HG02943 (cell line): Measurements from ENCODE around the gene UGT1A8.
"Not testable (repeated sequence)": the region's sequence is repeated elsewhere in the genome, so short reads cannot be mapped to it uniquely, and the experiment has no call there.

Source experiments
- ATAC-seq: cut with Tn5 transposase; IDR thresholded peaks from one replicate; pipeline ENCODE4 v1.9.1; 2021; ENCODE audit warnings: mild to moderate bottlenecking, low read depth, moderate library complexity; ENCODE audit not compliant: unreplicated experiment

Gene UGT1A8

GRCh38 chr2:233711312-233712008, 94.0 kb downstream of the UGT1A8 start:
- no peak for ATAC-seq

- no peak for ATAC-seq
Observed at GRCh38 chr2:233712611-233713261, 95.3 kb downstream of the UGT1A8 start, which contains the start of gene UGT1A5. TSS of gene UGT1A5 (plus strand) at chr2:233712907. CDS start at chr2:233712992, 85 bp downstream.

GRCh38 chr2:233713262-233713615, 95.8 kb downstream of the UGT1A8 start:
- ATAC-seq: no peak

DNA sequence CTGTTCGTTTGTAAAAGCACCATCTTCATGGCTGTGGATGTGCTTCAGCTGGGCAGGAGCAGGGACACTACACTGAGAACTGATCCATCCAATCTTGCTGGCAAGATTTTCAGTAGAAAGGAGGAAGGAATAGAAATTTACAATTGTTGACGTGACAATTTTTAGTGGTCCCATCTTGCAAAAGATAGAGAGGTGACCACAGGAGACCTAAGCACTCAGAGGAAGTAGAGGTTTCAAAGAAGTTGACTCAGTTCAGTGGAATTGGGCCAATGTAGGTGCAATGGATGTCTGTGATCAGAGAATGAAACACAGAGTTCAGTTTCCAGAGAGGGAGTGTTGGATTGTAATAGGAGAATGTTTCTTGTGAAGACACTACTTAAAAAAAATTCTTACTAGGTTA, 96.7 kb downstream of the UGT1A8 start:
- no peak for ATAC-seq

- no peak for ATAC-seq
Observed at GRCh38 chr2:233718552-233718951, 101.1 kb downstream of the UGT1A8 start, which contains the start of gene UGT1A4. TSS of gene UGT1A4 (plus strand) at chr2:233718736. CDS start at chr2:233718821, 85 bp downstream.

DNA sequence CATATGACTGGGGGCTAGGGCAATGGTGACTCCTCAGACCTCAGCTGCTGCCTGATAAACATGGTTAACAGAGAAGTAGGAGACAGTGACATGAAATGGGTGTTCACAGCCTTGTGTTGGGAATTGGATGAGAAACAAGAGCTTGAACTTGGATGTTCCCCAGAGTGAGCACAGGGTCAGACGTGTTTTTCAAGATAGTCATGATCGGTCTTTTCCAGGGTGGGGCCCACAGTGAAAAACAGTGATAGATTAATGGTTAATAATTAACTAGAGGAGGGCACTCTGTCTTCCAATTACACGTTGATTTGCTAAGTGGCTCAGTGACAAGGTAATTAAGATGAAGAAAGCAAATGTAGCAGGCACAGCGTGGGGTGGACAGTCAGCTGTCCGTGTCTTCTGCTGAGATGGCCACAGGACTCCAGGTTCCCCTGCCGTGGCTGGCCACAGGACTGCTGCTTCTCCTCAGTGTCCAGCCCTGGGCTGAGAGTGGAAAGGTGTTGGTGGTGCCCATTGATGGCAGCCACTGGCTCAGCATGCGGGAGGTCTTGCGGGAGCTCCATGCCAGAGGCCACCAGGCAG, 111.4 kb downstream of the UGT1A8 start, which contains the start of gene UGT1A3:
Gene UGT1A3 (plus strand): TSS at position 320 of the 579 bp plus-strand sequence. CDS start 85 bp downstream, at position 405.
- no peak for ATAC-seq

- ATAC-seq: not testable (repeated sequence)
Observed at GRCh38 chr2:233736868-233737653, 119.6 kb downstream of the UGT1A8 start.

DNA sequence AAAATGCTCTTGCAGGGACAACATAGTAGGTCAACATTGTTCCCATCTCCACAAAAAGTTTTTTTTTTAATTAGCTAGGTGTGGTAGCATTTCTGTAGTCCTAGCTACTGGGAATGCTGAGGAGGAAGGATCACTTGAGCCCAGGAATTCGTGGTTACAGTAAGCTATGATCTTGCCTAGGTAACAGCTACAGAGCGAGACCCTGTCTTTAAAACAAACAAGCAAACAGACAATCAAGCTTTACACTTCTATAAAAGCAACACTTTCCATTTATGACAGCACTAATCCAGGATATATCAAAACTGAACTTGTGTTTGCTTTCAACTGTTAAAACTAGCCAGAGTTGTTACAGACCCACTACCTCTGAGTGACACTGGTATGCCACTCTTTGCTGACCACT, 123.4 kb downstream of the UGT1A8 start:
- ATAC-seq: no peak

DNA sequence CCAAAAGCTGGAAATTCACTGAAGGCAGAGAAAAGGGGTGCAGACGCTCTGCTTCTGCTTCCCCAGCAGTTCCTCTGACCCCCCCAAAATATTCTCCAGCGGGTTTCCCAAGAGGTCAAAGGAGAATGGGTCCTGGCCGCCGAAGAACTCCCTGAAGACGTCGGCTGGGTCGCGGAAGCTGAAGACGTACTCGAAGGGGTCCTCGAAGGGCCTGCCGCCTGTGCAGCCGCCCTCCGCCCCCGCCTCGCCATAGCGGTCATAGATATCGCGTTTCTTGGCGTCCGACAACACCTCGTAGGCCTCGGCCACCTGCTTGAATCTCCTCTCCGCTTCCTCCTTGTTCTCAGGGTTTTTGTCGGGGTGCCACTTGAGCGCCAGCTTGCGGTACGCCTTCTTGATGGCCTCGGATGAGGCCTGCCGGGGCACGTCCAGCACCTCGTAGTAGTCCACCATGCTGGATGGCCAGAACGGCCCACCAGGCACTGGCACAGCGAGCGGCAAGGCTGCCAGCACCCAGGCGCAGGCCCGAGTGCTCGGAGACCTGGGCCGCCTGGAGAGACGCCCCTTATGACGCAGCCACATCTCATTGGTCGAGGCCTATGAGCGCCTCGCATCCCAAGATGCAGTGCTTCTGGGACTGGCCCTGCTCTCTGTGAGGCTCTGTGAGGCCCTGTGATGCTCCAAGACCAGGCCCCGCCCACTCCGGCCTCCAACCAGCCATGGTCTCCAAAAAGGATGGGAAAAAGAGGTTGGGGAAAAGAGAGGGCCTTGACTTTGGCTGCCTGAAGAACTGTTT, 126.2 kb downstream of the UGT1A8 start:
- no peak for ATAC-seq

- ATAC-seq: no peak
Observed at GRCh38 chr2:233745073-233745755, 127.8 kb downstream of the UGT1A8 start.

DNA sequence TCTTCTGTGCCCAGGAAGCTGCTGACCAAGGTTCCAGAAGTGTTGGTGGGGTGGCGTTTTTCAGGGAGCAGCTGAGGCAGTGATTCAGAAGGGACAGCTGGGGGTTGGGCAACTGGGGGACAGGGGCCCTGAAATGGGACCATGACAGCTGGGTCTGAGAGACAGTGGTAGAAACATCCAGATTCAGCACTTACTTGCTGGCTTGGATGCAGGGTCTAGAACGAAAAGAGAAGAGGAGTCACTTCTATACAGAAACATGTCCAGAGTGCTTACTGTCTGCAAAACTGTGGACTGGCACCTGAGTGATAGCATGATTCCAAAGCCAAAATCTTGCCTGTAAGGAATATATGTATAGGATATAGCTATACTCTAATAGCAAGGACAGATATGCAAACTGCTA, 128.4 kb downstream of the UGT1A8 start:
- ATAC-seq: not testable (repeated sequence)

GRCh38 chr2:233746475-233747282, 129.2 kb downstream of the UGT1A8 start:
- ATAC-seq: no peak

DNA sequence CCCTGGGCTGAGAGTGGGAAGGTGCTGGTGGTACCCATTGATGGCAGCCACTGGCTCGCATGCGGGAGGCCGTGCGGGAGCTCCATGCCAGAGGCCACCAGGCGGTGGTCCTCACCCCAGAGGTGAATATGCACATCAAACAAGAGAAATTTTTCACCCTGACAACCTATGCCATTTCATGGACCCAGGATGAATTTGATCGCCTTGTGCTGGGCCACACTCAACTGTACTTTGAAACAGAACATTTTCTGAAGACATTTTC, 129.8 kb downstream of the UGT1A8 start:
- ATAC-seq: no peak

DNA sequence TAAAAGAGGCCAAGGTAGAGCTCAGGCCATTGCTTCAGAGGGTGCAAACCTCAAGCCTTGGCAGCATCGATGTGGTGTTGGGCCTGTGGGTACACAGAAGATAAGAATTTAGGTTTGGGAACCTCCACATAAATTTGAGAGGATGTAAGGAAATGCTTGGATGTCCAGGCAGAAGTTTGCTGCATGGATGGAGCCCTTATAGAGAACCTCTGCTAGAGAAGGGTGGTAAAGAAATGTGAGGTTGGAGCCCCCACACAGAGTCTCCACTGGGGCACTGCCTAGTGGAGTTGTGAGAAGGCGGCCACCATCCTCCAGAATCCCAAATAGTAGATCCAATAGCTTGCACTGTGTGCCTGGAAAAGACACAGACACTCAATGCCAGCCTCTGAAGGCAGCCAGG, 133.3 kb downstream of the UGT1A8 start:
- not testable (repeated sequence) for ATAC-seq

DNA sequence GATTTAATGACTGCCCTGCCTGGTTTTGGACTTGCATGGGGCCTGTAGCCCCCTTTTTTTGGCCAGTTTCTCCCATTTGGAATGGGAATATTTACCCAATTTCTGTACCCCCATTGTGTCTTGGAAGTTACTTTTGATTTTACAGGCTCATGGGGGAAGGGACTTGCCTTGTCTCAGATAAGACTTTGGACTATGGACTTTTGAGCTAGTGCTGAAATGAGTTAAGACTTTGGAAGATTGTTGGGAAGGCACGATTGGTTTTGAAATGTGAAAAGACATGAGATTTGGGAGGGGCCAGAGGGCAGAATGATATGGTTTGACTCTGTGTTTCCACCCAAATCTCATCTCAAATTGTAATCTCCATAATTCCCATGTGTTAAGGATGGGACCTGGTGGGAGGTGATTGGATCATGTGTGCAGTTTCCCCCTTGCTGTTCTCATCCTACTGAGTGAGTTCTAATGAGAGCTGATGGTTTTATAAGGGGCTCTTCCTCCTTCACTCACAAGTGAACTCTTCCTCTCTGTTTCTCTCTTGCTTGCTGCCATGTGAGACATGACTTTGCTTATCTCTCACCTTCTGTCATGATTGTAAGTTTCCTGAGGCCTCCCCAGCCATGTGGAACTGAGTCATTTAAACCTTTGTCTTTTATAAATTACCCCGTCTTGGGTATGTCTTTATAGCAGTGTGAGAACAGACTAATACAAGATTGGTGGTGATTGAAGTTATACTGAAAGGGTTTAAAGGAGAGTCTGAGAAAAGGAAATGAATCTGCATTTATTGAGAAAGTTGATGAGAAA, 134.0 kb downstream of the UGT1A8 start:
- ATAC-seq: not testable (repeated sequence)

GRCh38 chr2:233754872-233755611, 137.6 kb downstream of the UGT1A8 start:
- no peak for ATAC-seq

DNA sequence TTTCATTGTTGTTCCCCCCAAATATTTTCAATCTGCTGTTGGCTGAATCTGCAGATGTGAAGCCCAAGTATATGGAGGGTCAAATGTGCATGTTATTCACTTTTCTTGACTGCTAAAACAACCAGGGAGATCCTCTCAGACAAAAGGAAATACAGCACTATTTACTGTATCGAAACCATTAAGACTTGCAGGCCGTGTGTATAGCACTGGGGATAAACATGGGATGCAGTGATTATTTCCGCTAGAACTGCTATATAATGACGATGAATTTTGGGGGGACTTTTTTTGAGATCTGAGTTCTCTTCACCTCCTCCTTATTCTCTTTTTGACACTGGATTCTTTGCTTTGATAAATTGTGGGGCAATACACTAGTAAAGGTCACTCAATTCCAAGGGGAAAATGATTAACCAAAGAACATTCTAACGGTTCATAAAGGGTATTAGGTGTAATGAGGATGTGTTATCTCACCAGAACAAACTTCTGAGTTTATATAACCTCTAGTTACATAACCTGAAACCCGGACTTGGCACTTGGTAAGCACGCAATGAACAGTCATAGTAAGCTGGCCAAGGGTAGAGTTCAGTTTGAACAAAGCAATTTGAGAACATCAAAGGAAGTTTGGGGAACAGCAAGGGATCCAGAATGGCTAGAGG, 139.1 kb downstream of the UGT1A8 start:
- ATAC-seq: no peak
